Smooth muscle cell (in vitro differentiated cells): ENCODE results near the gene CSTF3. TPM values are rescaled to one million over a fixed set of nuclear protein-coding genes. Genes with fewer than 3 reads are reported as not detected.

Experiments
- DNase-seq: peaks from one replicate; lab custom pipeline; 2025; ENCODE audit not compliant: unreplicated experiment; lab: John Stamatoyannopoulos, UW
- H2AFZ ChIP-seq: fragments of 200-600 bp; sonication (generic); 2 replicates; pipeline ENCODE4 v1.6.0; 2016; ENCODE audit warnings: antibody characterized with exemption, low read depth, mild to moderate bottlenecking
- H3F3A ChIP-seq: fragments of 200-600 bp; sonication (generic); 2 replicates; pipeline ENCODE4 v1.6.0; 2017; ENCODE audit warnings: antibody characterized with exemption, low read depth
- H3K27ac ChIP-seq: fragments of 200-600 bp; sonication (generic); 2 replicates; pipeline ENCODE4 v1.5.1; 2016; ENCODE audit warnings: low read depth, mild to moderate bottlenecking
- H3K27me3 ChIP-seq: fragments of 200-600 bp; sonication (generic); 2 replicates; pipeline ENCODE4 v1.6.1; 2016; ENCODE audit warnings: low read depth, mild to moderate bottlenecking
- H3K36me3 ChIP-seq: fragments of 200-600 bp; sonication (generic); 2 replicates; pipeline ENCODE4 v1.5.1; 2016; ENCODE audit warnings: low read depth
- H3K4me1 ChIP-seq: fragments of 200-600 bp; sonication (generic); 2 replicates; pipeline ENCODE4 v1.5.1; 2016; ENCODE audit warnings: low read depth
- H3K4me2 ChIP-seq: fragments of 200-600 bp; sonication (generic); 2 replicates; pipeline ENCODE4 v1.6.0; 2016; ENCODE audit warnings: mild to moderate bottlenecking
- H3K4me3 ChIP-seq: fragments of 200-600 bp; sonication (generic); 2 replicates; pipeline ENCODE4 v1.5.1; 2016; ENCODE audit warnings: mild to moderate bottlenecking
- H3K79me2 ChIP-seq: fragments of 200-600 bp; sonication (generic); 2 replicates; pipeline ENCODE4 v1.6.0; 2016; ENCODE audit warnings: low read depth, mild to moderate bottlenecking
- H3K9ac ChIP-seq: fragments of 200-600 bp; sonication (generic); 2 replicates; pipeline ENCODE4 v1.6.0; 2016; ENCODE audit warnings: low read depth
- H3K9me3 ChIP-seq: fragments of 200-600 bp; sonication (generic); replicated peaks from 2 replicates; pipeline ENCODE4 v1.5.1; 2016; ENCODE audit warnings: low read depth
- H4K20me1 ChIP-seq: fragments of 200-600 bp; sonication (generic); 2 replicates; pipeline ENCODE4 v1.6.0; 2016; ENCODE audit warnings: low read depth
- CTCF ChIP-seq: fragments of 200-600 bp; sonication (generic); IDR thresholded peaks from 2 replicates; pipeline ENCODE4 v1.5.1; 2017; ENCODE audit warnings: borderline replicate concordance, mild to moderate bottlenecking, antibody characterized with exemption; ENCODE audit not compliant: insufficient read depth, poor library complexity, severe bottlenecking
- WGBS: methylation state at CpG from one replicate; pipeline ENCODE4 v1.1.7; 2016; ENCODE audit warnings: low lambda C conversion rate; 5-methylcytosine and 5-hydroxymethylcytosine counted together
- polyA plus RNA-seq: library from polyadenylated mRNA; unstranded; fragments of >200 nt; fragmentation: Nextera tagmentation; extraction: Ambion mirVana; gene quantifications from 2 replicates; pipeline ENCODE4 v1.2.1, GENCODE V29; 2016
- total RNA-seq: library from RNA; depleted of rRNA; stranded (reverse); fragments of >200 nt; gene quantifications from 2 replicates; pipeline ENCODE4 v1.2.3, GENCODE V29; 2014

The CSTF3 gene
- total and polyA plus RNA-seq, 2 experiments from 2014 or later: 25.9 to 30.4 TPM

DNA sequence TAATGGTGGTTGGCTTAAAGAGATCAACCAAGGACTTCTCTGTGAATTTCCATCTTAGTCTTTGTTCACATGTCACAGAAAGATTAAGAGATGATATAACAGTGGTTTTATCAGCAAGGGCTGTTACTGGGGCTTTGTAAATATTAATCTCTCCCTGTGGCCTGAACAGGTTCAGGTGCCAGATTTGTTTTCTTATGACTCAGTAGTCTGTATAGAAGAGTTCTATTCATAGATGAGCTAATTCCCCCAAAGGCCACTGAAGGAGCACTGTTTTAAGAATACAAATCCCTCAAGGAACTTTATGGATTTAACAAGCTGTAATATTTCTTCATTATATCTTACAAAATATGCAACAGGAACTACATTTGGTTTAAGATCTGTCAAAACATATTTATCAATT is 71.5 kb downstream of the CSTF3 start:
- no peak overlapping the region for H3K9ac ChIP-seq
- H2AFZ ChIP-seq: no peak overlapping the region
- H4K20me1 ChIP-seq: no peaks in the 10 kb centered on the region
- peaks cover 7% of the 10 kb centered on the region for H3F3A ChIP-seq
- no peaks in the 10 kb centered on the region for H3K36me3 ChIP-seq
- H3K79me2 ChIP-seq: no peaks in the 10 kb centered on the region
- H3K27ac ChIP-seq: no peak overlapping the region
- peak; percentile 6 for TF ChIP-seq CTCF
- no peak overlapping the region for H3K4me2 ChIP-seq
- no peaks in the 10 kb centered on the region for H3K27me3 ChIP-seq
- DNase-seq: no peak
- H3K9me3 ChIP-seq: no peaks in the 10 kb centered on the region
- H3K4me1 ChIP-seq: no peaks in the 10 kb centered on the region
- no peak overlapping the region for H3K4me3 ChIP-seq

- no peak for DNase-seq
- no peak overlapping the region for H3K27ac ChIP-seq
- 93% methylated on average over 1 of the region's 1 CpG for WGBS
Measured at GRCh38 chr11:33086017-33086416, 75.3 kb downstream of the CSTF3 start.

GRCh38 chr11:33083918-33084317 is 77.4 kb downstream of the CSTF3 start:
- Histone ChIP-seq H3K27me3 (no peaks in the 10 kb centered on the region), H3K36me3 (no peaks in the 10 kb centered on the region), H3K4me3 (no peak overlapping the region), H3K79me2 (no peaks in the 10 kb centered on the region), H3K27ac (no peak overlapping the region), H4K20me1 (no peaks in the 10 kb centered on the region), H3K4me2 (no peak overlapping the region), H3F3A (peaks cover 9% of the 10 kb centered on the region), H3K9ac (no peak overlapping the region), H3K9me3 (no peaks in the 10 kb centered on the region), H3K4me1 (no peaks in the 10 kb centered on the region), H2AFZ (no peak overlapping the region)
- TF ChIP-seq CTCF: no peak
- no peak for DNase-seq
- 97% methylated on average over 1 of the region's 1 CpG for WGBS

More at GRCh38 chr11:33086017-33086416, 75.3 kb downstream of the CSTF3 start:
- no peak overlapping the region for H3K9ac ChIP-seq
- H3K79me2 ChIP-seq: no peaks in the 10 kb centered on the region
- H3K27me3 ChIP-seq: no peaks in the 10 kb centered on the region
- no peak for TF ChIP-seq CTCF
- H3K4me2 ChIP-seq: no peak overlapping the region
- H3K4me1 ChIP-seq: no peaks in the 10 kb centered on the region
- no peaks in the 10 kb centered on the region for H3K36me3 ChIP-seq
- H3K4me3 ChIP-seq: no peak overlapping the region
- H2AFZ ChIP-seq: no peak overlapping the region
- peaks cover 9% of the 10 kb centered on the region for H3F3A ChIP-seq
- H4K20me1 ChIP-seq: no peaks in the 10 kb centered on the region
- no peaks in the 10 kb centered on the region for H3K9me3 ChIP-seq

GRCh38 chr11:33072465-33072864 is 88.8 kb downstream of the CSTF3 start:
- H3K4me3 ChIP-seq: no peak overlapping the region
- no peak overlapping the region for H3K9ac ChIP-seq
- DNase-seq: no peak
- 90% methylated on average over 8 of the region's 8 CpGs for WGBS
- no peak for TF ChIP-seq CTCF
- H3K4me2 ChIP-seq: no peak overlapping the region
- H3K9me3 ChIP-seq: no peaks in the 10 kb centered on the region
- no peak overlapping the region for H2AFZ ChIP-seq
- no peaks in the 10 kb centered on the region for H3K79me2 ChIP-seq
- no peak overlapping the region for H3K27ac ChIP-seq
- no peaks in the 10 kb centered on the region for H3K27me3 ChIP-seq
- H3K36me3 ChIP-seq: peaks cover 8% of the 10 kb centered on the region
- no peaks in the 10 kb centered on the region for H3F3A ChIP-seq
- no peaks in the 10 kb centered on the region for H4K20me1 ChIP-seq
- H3K4me1 ChIP-seq: no peaks in the 10 kb centered on the region
